ENCODE results near the gene CTDNEP1.

- TF ChIP-seq CTCF (conservative IDR thresholded peaks at IDR 0.05) (no peak), ZFX (IDR thresholded peaks at IDR 0.05) (peak; percentile 57; the same call in 1 of the 2 replicates)
Observed at GRCh38 chr17:7219812-7220592, 31.5 kb downstream of the CTDNEP1 start, which contains the start of the genes ACADVL and DLG4.
